ENCODE results near the gene MACROD2. TPM values are rescaled to one million over a fixed set of nuclear protein-coding genes. Genes with fewer than 3 reads are reported as not detected.

MACROD2 gene
- total RNA-seq, 1 donor from 2014 or later, result 1.6 TPM

DNA sequence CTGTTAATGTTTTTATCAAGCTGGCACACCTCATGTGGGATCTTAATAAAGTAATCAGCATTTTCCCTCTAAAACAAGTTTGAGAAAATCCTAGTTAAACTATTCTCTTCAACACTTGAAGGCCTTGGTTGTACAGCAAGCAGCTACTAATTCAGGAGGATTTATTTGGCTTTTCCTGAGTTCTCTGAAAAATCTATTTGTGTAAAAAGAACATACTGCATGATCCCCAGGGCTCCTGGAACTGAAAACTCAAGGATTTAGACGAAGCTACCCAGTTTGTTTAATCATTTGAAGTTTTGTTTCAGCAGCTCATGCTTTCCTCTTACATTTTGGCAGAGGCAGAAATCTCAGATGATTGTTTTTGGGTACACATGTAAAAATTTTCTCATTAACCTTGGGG is 651.7 kb downstream of the MACROD2 start:
- Histone ChIP-seq H3K36me3 (ENCODE audit: control insufficient read depth, insufficient read depth, low read length) (no peaks in the 10 kb centered on the region), H3K27me3 (ENCODE audit: control insufficient read depth, insufficient read depth, low read length) (no peaks in the 10 kb centered on the region), H3K4me3 (ENCODE audit: low read depth, low read length) (no peak overlapping the region)
- no peak for FAIRE-seq
- DNase-seq (ENCODE audit: low read depth), result no peak
- TF ChIP-seq, protein P1, sequence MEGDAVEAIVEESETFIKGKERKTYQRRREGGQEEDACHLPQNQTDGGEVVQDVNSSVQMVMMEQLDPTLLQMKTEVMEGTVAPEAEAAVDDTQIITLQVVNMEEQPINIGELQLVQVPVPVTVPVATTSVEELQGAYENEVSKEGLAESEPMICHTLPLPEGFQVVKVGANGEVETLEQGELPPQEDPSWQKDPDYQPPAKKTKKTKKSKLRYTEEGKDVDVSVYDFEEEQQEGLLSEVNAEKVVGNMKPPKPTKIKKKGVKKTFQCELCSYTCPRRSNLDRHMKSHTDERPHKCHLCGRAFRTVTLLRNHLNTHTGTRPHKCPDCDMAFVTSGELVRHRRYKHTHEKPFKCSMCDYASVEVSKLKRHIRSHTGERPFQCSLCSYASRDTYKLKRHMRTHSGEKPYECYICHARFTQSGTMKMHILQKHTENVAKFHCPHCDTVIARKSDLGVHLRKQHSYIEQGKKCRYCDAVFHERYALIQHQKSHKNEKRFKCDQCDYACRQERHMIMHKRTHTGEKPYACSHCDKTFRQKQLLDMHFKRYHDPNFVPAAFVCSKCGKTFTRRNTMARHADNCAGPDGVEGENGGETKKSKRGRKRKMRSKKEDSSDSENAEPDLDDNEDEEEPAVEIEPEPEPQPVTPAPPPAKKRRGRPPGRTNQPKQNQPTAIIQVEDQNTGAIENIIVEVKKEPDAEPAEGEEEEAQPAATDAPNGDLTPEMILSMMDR (IDR thresholded peaks at IDR 0.05; ENCODE audit: insufficient read depth, low read length, severe bottlenecking), result no peak

DNA sequence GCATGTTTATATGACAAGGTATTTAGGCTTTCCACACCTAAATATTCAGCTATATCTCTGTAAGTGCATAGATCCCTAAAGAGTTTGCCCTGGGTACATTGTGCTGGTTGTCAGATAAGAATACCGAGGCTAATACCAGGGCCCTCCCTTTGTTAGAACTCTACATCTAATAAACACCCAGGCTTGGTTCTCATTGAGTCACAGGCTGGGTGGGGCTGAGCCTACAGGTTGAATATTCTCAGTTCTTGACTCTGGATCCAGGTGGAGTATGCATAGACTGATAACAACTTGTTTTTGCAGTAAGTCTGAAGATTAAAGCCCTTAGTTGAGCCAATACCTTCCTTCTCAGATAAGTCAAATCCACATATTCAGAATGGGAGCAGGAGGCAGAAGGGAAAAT is 654.3 kb downstream of the MACROD2 start:
- no peaks in the 10 kb centered on the region for H3K36me3 ChIP-seq (ENCODE audit: control insufficient read depth, insufficient read depth, low read length)
- TF ChIP-seq, protein P1 (IDR thresholded peaks at IDR 0.05; ENCODE audit: insufficient read depth, low read length, severe bottlenecking), result no peak
- H3K4me3 ChIP-seq (ENCODE audit: low read depth, low read length), result no peak overlapping the region
- H3K27me3 ChIP-seq (ENCODE audit: control insufficient read depth, insufficient read depth, low read length), result no peaks in the 10 kb centered on the region
- DNase-seq (ENCODE audit: low read depth), result no peak
- FAIRE-seq, result peak; percentile 13

DNA sequence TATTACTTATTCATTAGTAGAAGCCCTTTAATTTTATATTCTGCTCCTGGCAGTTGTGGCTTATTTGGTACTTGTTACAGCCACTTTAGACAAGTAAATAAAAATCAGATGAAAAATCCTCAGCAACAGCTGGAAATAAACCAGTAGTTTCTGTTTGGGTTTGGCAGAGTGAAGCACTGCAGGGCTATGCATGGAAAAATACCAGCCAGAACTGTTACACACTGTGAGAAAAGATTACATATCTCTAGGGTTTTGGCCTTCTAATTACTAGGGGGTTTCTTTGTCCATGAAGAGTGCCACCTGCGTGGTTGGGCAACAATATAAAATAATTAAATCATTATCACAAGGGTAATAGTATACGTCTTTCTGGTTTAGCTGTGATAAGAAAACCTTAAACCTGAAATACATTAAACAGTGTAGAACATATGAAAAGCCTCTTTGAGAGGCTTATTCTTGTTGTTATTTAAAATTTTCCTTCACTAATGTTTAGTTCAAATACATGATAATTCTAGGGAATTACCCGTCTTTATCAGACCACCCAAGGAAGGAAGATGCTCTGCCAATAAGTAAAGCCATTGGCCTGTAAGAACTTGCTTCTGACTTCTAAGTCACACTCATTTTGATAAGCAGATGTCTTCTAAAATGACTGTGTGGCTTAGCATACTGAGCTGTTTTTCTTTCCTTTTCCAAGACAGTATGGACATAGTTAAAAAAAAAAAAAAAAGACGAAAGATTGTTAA is 662.1 kb downstream of the MACROD2 start:
- Histone ChIP-seq H3K4me3 (ENCODE audit: low read depth, low read length) (no peak overlapping the region), H3K36me3 (ENCODE audit: control insufficient read depth, insufficient read depth, low read length) (no peaks in the 10 kb centered on the region), H3K27me3 (ENCODE audit: control insufficient read depth, insufficient read depth, low read length) (no peaks in the 10 kb centered on the region)
- no peak for FAIRE-seq
- DNase-seq (ENCODE audit: low read depth), result peak; percentile 13
- TF ChIP-seq, protein P1 (IDR thresholded peaks at IDR 0.05; ENCODE audit: insufficient read depth, low read length, severe bottlenecking), result no peak

DNA sequence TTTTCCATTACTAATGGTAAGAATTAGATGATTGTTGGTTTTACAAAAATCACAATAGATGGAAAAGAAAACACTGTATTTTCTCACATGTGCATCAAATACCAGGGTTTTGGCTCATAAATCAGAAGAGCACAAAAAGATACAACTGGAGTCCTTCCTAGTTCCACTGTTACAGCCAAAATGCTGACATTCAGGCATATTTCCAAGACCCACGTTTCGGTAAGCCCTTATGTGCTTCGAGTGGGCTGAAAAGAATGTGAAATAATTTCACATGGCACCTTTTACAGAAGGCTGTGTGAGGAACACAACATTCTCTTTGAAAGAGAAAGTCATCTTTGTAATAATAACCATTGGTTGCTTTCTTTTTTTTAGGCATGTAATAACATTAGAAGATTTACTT is 668.8 kb downstream of the MACROD2 start:
- TF ChIP-seq, protein P1 (IDR thresholded peaks at IDR 0.05; ENCODE audit: insufficient read depth, low read length, severe bottlenecking), result no peak
- DNase-seq (ENCODE audit: low read depth) (no peak), FAIRE-seq (no peak)

DNA sequence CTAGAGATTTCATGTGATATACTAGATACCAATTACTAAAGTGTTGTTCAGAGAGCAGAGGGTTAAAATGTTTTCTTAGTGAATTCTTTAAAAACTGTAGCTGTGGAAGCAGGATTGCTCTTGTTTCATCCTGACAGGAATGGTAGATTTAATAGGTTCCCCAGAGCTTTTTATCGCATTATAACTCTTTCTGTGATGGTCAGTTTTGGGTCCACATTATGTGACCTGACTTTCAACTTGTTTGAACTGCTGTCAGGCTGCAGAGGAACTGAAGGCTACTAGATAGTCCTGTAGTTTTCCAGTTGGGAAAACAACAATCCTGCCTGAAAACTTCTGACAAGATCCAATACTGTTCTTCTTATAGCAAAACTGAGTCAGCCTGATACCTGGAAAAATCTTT is 671.4 kb downstream of the MACROD2 start:
- no peak for DNase-seq (ENCODE audit: low read depth)
- no peaks in the 10 kb centered on the region for H3K36me3 ChIP-seq (ENCODE audit: control insufficient read depth, insufficient read depth, low read length)
- H3K27me3 ChIP-seq (ENCODE audit: control insufficient read depth, insufficient read depth, low read length), result no peaks in the 10 kb centered on the region
- no peak for FAIRE-seq
- TF ChIP-seq, protein P1 (IDR thresholded peaks at IDR 0.05; ENCODE audit: insufficient read depth, low read length, severe bottlenecking), result no peak
- no peak overlapping the region for H3K4me3 ChIP-seq (ENCODE audit: low read depth, low read length)

More for the DNA sequence above, 668.8 kb downstream of the MACROD2 start:
- Histone ChIP-seq H3K4me3 (ENCODE audit: low read depth, low read length) (no peak overlapping the region), H3K36me3 (ENCODE audit: control insufficient read depth, insufficient read depth, low read length) (no peaks in the 10 kb centered on the region), H3K27me3 (ENCODE audit: control insufficient read depth, insufficient read depth, low read length) (no peaks in the 10 kb centered on the region)

DNA sequence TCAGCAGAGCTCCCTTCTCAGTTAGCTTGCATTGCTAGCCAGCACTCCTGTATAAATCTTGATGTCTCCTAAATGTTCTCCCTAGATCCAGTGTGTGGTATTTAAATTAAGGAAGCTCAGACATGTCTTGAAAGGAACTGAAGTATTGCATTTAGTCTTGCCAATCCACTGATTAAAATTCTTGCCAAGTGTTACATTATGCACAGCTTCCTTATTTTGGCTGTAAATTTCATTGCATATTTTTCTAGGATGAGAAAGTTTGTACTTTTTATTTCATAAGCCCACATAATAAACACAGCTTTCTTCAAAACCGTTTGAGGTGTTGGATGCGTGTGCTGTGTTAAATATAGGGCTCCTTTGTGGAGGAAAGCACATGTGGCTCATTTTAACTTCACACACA is 671.9 kb downstream of the MACROD2 start:
- Histone ChIP-seq H3K4me3 (ENCODE audit: low read depth, low read length) (no peak overlapping the region), H3K27me3 (ENCODE audit: control insufficient read depth, insufficient read depth, low read length) (no peaks in the 10 kb centered on the region), H3K36me3 (ENCODE audit: control insufficient read depth, insufficient read depth, low read length) (no peaks in the 10 kb centered on the region)
- TF ChIP-seq, protein P1 (IDR thresholded peaks at IDR 0.05; ENCODE audit: insufficient read depth, low read length, severe bottlenecking), result no peak
- DNase-seq (ENCODE audit: low read depth) (no peak), FAIRE-seq (no peak)

All from bronchial epithelial cell (primary cell).